OCI-LY1 (cell line): ENCODE results near the gene FA2H.

Source experiments
- CTCF ChIP-seq: fragments of 200-600 bp; sonication (generic), shearing (Covaris generic); IDR thresholded peaks from 2 replicates; pipeline ENCODE4 v1.5.1; 2017; ENCODE audit warnings: mild to moderate bottlenecking, antibody characterized with exemption, low read length, moderate library complexity, mixed read lengths
- EZH2 ChIP-seq: fragments of 200-600 bp; sonication (generic), shearing (Covaris generic); IDR thresholded peaks from 2 replicates; pipeline ENCODE4 v1.8.0; 2017; ENCODE audit warnings: borderline replicate concordance, mixed run types, mild to moderate bottlenecking, antibody characterized with exemption, low read length, moderate library complexity, mixed read lengths

- no peak for TF ChIP-seq CTCF
- no peak for TF ChIP-seq EZH2
Observed at GRCh38 chr16:74760007-74760767, 14.4 kb downstream of the FA2H start.
